OCI-M1 (cell line): ENCODE measurements around the gene SEMA3A.
"Not testable (repeated sequence)": the region's sequence is repeated elsewhere in the genome, so short reads cannot be mapped to it uniquely, and the experiment has no call there.

Source experiments
- DNase-seq: peaks from one replicate; lab custom pipeline; 2025; lab: John Stamatoyannopoulos, UW

SEMA3A gene

GRCh38 chr7:84194484-84195271, at the start of gene SEMA3A:
TSS of gene SEMA3A (minus strand) at chr7:84194789. CDS start at chr7:84194586, 203 bp downstream.
- peak; percentile 85 for DNase-seq

GRCh38 chr7:84243037-84243436, 48.4 kb upstream of the SEMA3A start:
- DNase-seq: peak; percentile 35

GRCh38 chr7:84238596-84238995, 44.0 kb upstream of the SEMA3A start:
- no peak for DNase-seq

GRCh38 chr7:84237533-84238173, 43.1 kb upstream of the SEMA3A start:
- DNase-seq: no peak

GRCh38 chr7:84236398-84236797, 41.8 kb upstream of the SEMA3A start:
- DNase-seq: no peak

- no peak for DNase-seq
Measured at GRCh38 chr7:84232646-84233045, 38.1 kb upstream of the SEMA3A start.

GRCh38 chr7:84231157-84231556, 36.6 kb upstream of the SEMA3A start:
- no peak for DNase-seq

GRCh38 chr7:84230491-84230890, 35.9 kb upstream of the SEMA3A start:
- DNase-seq: no peak

- no peak for DNase-seq
Measured at GRCh38 chr7:84228526-84228925, 33.9 kb upstream of the SEMA3A start.

GRCh38 chr7:84226759-84227158, 32.2 kb upstream of the SEMA3A start:
- no peak for DNase-seq

- DNase-seq: no peak
Measured at GRCh38 chr7:84224505-84224904, 29.9 kb upstream of the SEMA3A start.

GRCh38 chr7:84219310-84219709, 24.7 kb upstream of the SEMA3A start:
- DNase-seq: no peak

- peak; percentile 62 for DNase-seq
Measured at GRCh38 chr7:84218681-84219080, 24.1 kb upstream of the SEMA3A start.

GRCh38 chr7:84216472-84216871, 21.9 kb upstream of the SEMA3A start:
- DNase-seq: no peak

- not testable (repeated sequence) for DNase-seq
Measured at GRCh38 chr7:84214757-84215156, 20.2 kb upstream of the SEMA3A start.

- no peak for DNase-seq
Measured at GRCh38 chr7:84210301-84210700, 15.7 kb upstream of the SEMA3A start.

- no peak for DNase-seq
Measured at GRCh38 chr7:84209006-84209405, 14.4 kb upstream of the SEMA3A start.

GRCh38 chr7:84207615-84208014, 13.0 kb upstream of the SEMA3A start:
- DNase-seq: no peak

GRCh38 chr7:84207025-84207424, 12.4 kb upstream of the SEMA3A start:
- no peak for DNase-seq

- DNase-seq: peak; percentile 45
Measured at GRCh38 chr7:84204655-84205054, 10.1 kb upstream of the SEMA3A start.

- DNase-seq: no peak
Measured at GRCh38 chr7:84202855-84203254, 8.3 kb upstream of the SEMA3A start.

GRCh38 chr7:84200859-84201258, 6.3 kb upstream of the SEMA3A start:
- no peak for DNase-seq

- no peak for DNase-seq
Measured at GRCh38 chr7:84199216-84199615, 4.6 kb upstream of the SEMA3A start.

GRCh38 chr7:84196084-84196503, 1.5 kb upstream of the SEMA3A start:
- peak; percentile 74 for DNase-seq
